GM12864 (cell line): Measurements from ENCODE around the gene RRM2.

Experiments
- DNase-seq: peaks from one replicate; pipeline ENCODE4 v3.0.0-alpha.2; 2011; ENCODE audit warnings: low read depth
- H3K4me3 ChIP-seq: 2 replicates; pipeline ENCODE4 v1.5.1; 2011; ENCODE audit warnings: mild to moderate bottlenecking, low read depth, low read length, control low read depth
- TF ChIP-seq, protein P1 (sequence below): IDR thresholded peaks from 2 replicates; pipeline ENCODE4 v1.5.1; 2011; ENCODE audit warnings: low read depth, mild to moderate bottlenecking, moderate library complexity, low read length, control low read depth, inconsistent platforms; ENCODE audit errors: missing control alignments

RRM2 gene

DNA sequence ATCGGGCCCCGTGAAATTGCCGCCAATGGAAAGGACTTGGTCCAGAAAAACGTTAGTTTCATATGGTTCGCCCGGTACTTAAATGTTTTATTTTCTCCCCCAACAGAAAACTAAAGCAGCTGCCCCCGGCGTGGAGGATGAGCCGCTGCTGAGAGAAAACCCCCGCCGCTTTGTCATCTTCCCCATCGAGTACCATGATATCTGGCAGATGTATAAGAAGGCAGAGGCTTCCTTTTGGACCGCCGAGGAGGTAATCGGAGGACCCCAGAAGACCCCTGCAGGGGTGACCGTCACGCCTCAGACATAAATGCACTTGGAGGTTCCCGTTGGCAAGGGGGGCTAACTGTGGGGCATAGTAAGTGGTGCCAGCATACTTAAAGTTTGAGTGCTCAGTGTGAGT, 742 bp downstream of the RRM2 start:
- TF ChIP-seq, protein P1, sequence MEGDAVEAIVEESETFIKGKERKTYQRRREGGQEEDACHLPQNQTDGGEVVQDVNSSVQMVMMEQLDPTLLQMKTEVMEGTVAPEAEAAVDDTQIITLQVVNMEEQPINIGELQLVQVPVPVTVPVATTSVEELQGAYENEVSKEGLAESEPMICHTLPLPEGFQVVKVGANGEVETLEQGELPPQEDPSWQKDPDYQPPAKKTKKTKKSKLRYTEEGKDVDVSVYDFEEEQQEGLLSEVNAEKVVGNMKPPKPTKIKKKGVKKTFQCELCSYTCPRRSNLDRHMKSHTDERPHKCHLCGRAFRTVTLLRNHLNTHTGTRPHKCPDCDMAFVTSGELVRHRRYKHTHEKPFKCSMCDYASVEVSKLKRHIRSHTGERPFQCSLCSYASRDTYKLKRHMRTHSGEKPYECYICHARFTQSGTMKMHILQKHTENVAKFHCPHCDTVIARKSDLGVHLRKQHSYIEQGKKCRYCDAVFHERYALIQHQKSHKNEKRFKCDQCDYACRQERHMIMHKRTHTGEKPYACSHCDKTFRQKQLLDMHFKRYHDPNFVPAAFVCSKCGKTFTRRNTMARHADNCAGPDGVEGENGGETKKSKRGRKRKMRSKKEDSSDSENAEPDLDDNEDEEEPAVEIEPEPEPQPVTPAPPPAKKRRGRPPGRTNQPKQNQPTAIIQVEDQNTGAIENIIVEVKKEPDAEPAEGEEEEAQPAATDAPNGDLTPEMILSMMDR = no peak
- no peak for DNase-seq
- H3K4me3 ChIP-seq = peak overlapping the region; percentile 90

DNA sequence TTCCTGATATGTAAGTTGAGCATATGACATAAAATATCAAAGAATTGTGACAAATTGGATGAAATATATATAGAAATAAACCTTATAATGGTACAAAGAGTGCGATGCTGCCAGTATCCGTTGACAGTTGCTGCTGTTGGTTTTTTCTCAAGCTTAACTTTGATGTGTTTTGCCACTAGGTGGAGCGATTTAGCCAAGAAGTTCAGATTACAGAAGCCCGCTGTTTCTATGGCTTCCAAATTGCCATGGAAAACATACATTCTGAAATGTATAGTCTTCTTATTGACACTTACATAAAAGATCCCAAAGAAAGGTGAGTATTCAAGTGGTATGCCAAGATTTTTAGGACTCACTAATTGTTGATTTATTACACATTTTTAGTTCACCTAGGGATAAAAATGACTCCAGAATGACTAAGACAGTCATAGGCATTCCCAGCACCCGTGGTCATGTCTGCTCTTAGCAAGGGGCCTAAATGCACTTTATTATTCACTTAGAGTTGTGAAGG, 2.1 kb downstream of the RRM2 start:
- TF ChIP-seq, protein P1 = peak; percentile 52
- no peak for DNase-seq
- peak overlapping the region; percentile 90; the same call in 1 of the 2 replicates for H3K4me3 ChIP-seq

DNA sequence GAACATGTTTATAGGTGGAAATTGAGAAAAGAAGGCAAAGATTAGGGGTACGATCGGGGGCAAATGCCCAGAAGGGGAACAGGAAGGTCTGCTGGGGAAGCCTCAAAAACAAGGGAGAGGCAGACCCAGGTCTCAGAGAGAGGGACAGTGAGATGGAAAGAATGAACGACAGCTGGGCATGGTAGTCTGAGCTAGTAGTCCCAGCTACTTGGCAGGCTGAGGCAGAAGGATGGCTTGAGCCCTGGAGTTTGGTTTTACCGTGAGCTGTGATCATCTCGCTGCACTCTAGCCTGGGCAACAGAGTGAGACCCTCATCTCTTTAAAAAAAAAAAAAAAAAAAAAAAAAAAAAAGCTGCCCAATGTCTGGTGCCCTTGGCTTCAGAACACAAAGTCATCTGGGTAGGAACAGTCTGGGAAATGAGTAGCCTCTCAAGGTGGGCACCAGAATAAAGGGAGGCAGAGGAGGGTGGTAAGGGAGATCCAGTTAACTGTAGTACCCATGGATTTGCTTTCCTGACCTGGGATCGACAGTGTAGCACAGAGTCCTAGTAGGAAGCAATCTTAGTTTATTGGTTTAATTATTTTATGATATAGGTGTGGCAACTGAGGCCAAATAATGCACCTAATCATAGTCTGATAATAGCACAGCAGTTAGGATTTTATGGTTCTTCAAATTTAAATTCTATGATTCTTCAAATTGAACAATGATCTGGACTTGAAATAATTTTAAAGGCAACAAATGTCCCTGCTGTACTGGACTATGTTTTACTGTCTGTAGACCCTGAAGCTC, 3.5 kb downstream of the RRM2 start:
- H3K4me3 ChIP-seq = no peak overlapping the region
- TF ChIP-seq, protein P1 = no peak
- no peak for DNase-seq

DNA sequence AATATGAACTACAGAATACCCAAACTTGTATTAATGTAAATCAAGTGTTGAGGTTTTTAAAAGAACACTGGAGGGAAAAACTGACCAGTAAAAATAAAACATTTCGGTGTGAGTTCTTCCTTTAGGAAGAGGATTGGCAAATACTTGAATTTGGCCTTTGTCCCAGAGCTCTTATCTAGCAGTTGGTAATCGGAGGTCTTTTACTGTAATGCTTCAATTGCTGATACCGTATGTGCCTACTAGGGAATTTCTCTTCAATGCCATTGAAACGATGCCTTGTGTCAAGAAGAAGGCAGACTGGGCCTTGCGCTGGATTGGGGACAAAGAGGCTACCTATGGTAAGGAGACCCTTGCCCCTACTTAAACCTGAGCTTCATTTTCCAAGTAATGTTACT, 4.1 kb downstream of the RRM2 start:
- TF ChIP-seq, protein P1 = no peak
- no peak for DNase-seq
- no peak overlapping the region for H3K4me3 ChIP-seq

DNA sequence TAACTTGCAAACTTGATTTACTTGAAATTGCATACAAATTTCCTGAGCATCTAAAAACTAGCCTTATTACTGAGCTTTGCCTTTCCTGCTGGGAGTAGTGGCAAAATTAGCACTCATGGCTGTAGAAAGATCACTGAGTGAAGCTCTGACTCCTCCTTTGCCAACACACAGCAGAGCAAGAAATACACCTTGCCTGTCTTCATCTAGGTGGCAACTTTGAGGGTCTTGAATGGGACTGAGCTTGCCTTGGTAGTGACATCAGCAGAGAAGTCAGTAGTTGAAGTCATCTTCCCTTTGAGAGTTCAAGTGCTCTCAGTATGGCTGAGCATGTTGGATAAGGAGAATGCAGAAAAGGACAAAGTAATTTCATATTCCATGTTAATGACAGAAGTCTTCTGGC, 5.9 kb downstream of the RRM2 start:
- TF ChIP-seq, protein P1 = no peak
- DNase-seq = no peak
- H3K4me3 ChIP-seq = no peak overlapping the region

DNA sequence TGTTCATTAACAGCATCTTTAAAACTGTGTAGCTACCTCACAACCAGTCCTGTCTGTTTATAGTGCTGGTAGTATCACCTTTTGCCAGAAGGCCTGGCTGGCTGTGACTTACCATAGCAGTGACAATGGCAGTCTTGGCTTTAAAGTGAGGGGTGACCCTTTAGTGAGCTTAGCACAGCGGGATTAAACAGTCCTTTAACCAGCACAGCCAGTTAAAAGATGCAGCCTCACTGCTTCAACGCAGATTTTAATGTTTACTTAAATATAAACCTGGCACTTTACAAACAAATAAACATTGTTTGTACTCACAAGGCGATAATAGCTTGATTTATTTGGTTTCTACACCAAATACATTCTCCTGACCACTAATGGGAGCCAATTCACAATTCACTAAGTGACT, 7.0 kb downstream of the RRM2 start:
- DNase-seq = no peak
- no peak overlapping the region for H3K4me3 ChIP-seq
- TF ChIP-seq, protein P1 = no peak
